OCI-LY3 (cell line): ENCODE results near the gene SPATS1.
"Not testable (repeated sequence)": the region's sequence is repeated elsewhere in the genome, so short reads cannot be mapped to it uniquely, and the experiment has no call there.

Experiments
- H2AFZ ChIP-seq: fragments of 200-600, 300-600 bp; shearing (Covaris generic); 2 replicates; pipeline ENCODE4 v1.6.0; 2014; ENCODE audit warnings: antibody characterized with exemption, low read depth, low read length
- H3K27ac ChIP-seq: fragments of 200-600, 300-600 bp; sonication (generic); 2 replicates; pipeline ENCODE4 v1.5.1; 2014; ENCODE audit warnings: mild to moderate bottlenecking, low read length, moderate library complexity, mixed read lengths
- H3K27me3 ChIP-seq: fragments of 200-600, 300-600 bp; sonication (generic); 2 replicates; pipeline ENCODE4 v1.6.1; 2014; ENCODE audit warnings: low read depth, low read length, mixed read lengths
- H3K36me3 ChIP-seq: fragments of 200-600, 300-600 bp; sonication (generic); replicated peaks from 2 replicates; pipeline ENCODE3; 2014; ENCODE audit warnings: low read depth, low read length, mixed read lengths
- H3K4me1 ChIP-seq: fragments of 300-600, 200-600 bp; sonication (generic); 2 replicates; pipeline ENCODE4 v1.6.1; 2014; ENCODE audit warnings: low read length, mixed read lengths
- H3K4me2 ChIP-seq: fragments of 200-600, 300-600 bp; sonication (generic); 2 replicates; pipeline ENCODE4 v1.6.1; 2014; ENCODE audit warnings: low read length, mixed read lengths
- H3K4me3 ChIP-seq: fragments of 300-600, 200-600 bp; sonication (generic); 2 replicates; pipeline ENCODE4 v1.5.1; 2014; ENCODE audit warnings: antibody characterized with exemption, mild to moderate bottlenecking, low read length, moderate library complexity
- H3K79me2 ChIP-seq: fragments of 300-600, 200-600 bp; shearing (Covaris generic); 2 replicates; pipeline ENCODE4 v1.6.1; 2014; ENCODE audit warnings: mild to moderate bottlenecking, low read length, mixed read lengths
- H3K9ac ChIP-seq: fragments of 300-600, 200-600 bp; shearing (Covaris generic); 2 replicates; pipeline ENCODE4 v1.6.0; 2014; ENCODE audit warnings: mild to moderate bottlenecking, low read length, moderate library complexity
- H3K9me3 ChIP-seq: fragments of 200-600, 300-600 bp; shearing (Covaris generic); 2 replicates; pipeline ENCODE4 v1.6.1; 2014; ENCODE audit warnings: low read length, mixed read lengths; ENCODE audit not compliant: insufficient read depth
- H4K20me1 ChIP-seq: fragments of 200-600, 300-600 bp; sonication (generic); 2 replicates; pipeline ENCODE4 v1.6.1; 2016; ENCODE audit warnings: low read length, mixed read lengths; ENCODE audit not compliant: insufficient read depth
- CTCF ChIP-seq: fragments of 200-600, 300-600 bp; sonication (generic); IDR thresholded peaks from 2 replicates; pipeline ENCODE4 v1.5.1; 2014; ENCODE audit warnings: antibody characterized with exemption, low read length, low read depth
- EZH2phosphoT487 ChIP-seq: fragments of 200-600 bp; shearing (Covaris generic); IDR thresholded peaks from 2 replicates; pipeline ENCODE4 v1.6.1; 2018; ENCODE audit warnings: antibody characterized with exemption, mixed run types, low read depth

The SPATS1 gene

GRCh38 chr6:44315951-44316350, 26.5 kb upstream of the SPATS1 start:
- peaks cover 9% of the 10 kb centered on the region for H3K36me3 ChIP-seq
- H3K9ac ChIP-seq: no peak overlapping the region
- no peak overlapping the region for H3K4me3 ChIP-seq
- peaks cover 8% of the 10 kb centered on the region for H3K4me1 ChIP-seq
- H2AFZ ChIP-seq: no peak overlapping the region
- H4K20me1 ChIP-seq: no peaks in the 10 kb centered on the region
- peaks cover 24% of the 10 kb centered on the region for H3K27me3 ChIP-seq
- H3K27ac ChIP-seq: no peak overlapping the region
- H3K9me3 ChIP-seq: no peaks in the 10 kb centered on the region
- no peak overlapping the region for H3K4me2 ChIP-seq
- H3K79me2 ChIP-seq: peaks cover 18% of the 10 kb centered on the region
- no peak for TF ChIP-seq CTCF
- TF ChIP-seq EZH2phosphoT487: no peak

GRCh38 chr6:44316481-44316880, 26.0 kb upstream of the SPATS1 start:
- H3K4me3 ChIP-seq: no peak overlapping the region
- H3K4me2 ChIP-seq: no peak overlapping the region
- no peak overlapping the region for H2AFZ ChIP-seq
- no peak overlapping the region for H3K9ac ChIP-seq
- peaks cover 3% of the 10 kb centered on the region for H3K36me3 ChIP-seq
- H3K79me2 ChIP-seq: peaks cover 17% of the 10 kb centered on the region
- H3K27ac ChIP-seq: no peak overlapping the region
- H4K20me1 ChIP-seq: no peaks in the 10 kb centered on the region
- H3K27me3 ChIP-seq: peaks cover 26% of the 10 kb centered on the region
- H3K9me3 ChIP-seq: no peaks in the 10 kb centered on the region
- peaks cover 8% of the 10 kb centered on the region for H3K4me1 ChIP-seq
- TF ChIP-seq CTCF: no peak
- no peak for TF ChIP-seq EZH2phosphoT487

- not testable (repeated sequence) for H3K9ac ChIP-seq, H3K4me3 ChIP-seq, H4K20me1 ChIP-seq, H3K9me3 ChIP-seq, H3K27ac ChIP-seq, H3K4me2 ChIP-seq, H2AFZ ChIP-seq, H3K4me1 ChIP-seq, H3K79me2 ChIP-seq, H3K36me3 ChIP-seq
- peaks cover 27% of the 10 kb centered on the region for H3K27me3 ChIP-seq
Measured at GRCh38 chr6:44317136-44317631, 25.3 kb upstream of the SPATS1 start.

- H4K20me1 ChIP-seq: no peaks in the 10 kb centered on the region
- H3K36me3 ChIP-seq: no peaks in the 10 kb centered on the region
- no peaks in the 10 kb centered on the region for H3K4me1 ChIP-seq
- H2AFZ ChIP-seq: no peak overlapping the region
- no peak overlapping the region for H3K4me3 ChIP-seq
- peaks cover 27% of the 10 kb centered on the region for H3K27me3 ChIP-seq
- no peak for TF ChIP-seq CTCF
- no peaks in the 10 kb centered on the region for H3K79me2 ChIP-seq
- H3K4me2 ChIP-seq: no peak overlapping the region
- no peak overlapping the region for H3K27ac ChIP-seq
- no peaks in the 10 kb centered on the region for H3K9me3 ChIP-seq
- H3K9ac ChIP-seq: no peak overlapping the region
Measured at GRCh38 chr6:44321210-44321609, 21.2 kb upstream of the SPATS1 start.

GRCh38 chr6:44327096-44327495, 15.4 kb upstream of the SPATS1 start:
- Histone ChIP-seq H4K20me1 (no peaks in the 10 kb centered on the region), H3K79me2 (no peaks in the 10 kb centered on the region), H3K36me3 (no peaks in the 10 kb centered on the region), H2AFZ (no peak overlapping the region), H3K4me1 (no peaks in the 10 kb centered on the region), H3K9me3 (no peaks in the 10 kb centered on the region), H3K4me3 (no peak overlapping the region), H3K27me3 (peaks cover 15% of the 10 kb centered on the region), H3K4me2 (no peak overlapping the region), H3K9ac (no peak overlapping the region), H3K27ac (no peak overlapping the region)
- TF ChIP-seq CTCF (no peak), EZH2phosphoT487 (no peak)
